DMS79 (cell line): ENCODE data around the gene ETS1.

Experiments used
- DNase-seq: peaks from one replicate; lab custom pipeline; 2025; lab: John Stamatoyannopoulos, UW

ETS1 gene

DNA sequence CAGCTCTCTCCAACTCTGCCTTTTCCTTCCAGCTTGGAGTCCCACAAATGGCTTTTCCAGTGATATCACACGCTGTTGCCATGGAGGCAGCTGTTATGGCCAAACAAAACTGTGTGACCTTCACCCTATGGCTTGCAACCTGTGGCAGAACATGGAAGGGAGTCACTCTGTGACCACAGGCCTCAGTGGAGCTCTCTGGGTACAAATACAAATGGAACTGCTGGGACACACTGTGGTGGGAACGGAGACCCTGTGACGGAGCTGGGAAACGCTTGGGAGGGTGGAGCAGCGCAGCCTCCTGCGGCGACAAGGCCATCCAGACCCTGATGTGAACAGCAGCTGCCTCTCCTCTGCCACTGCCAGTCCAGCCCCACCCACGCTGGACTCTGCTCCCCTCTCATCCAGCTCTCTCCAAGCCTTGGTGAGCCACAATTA, 162.5 kb downstream of the ETS1 start:
- no peak for DNase-seq

DNA sequence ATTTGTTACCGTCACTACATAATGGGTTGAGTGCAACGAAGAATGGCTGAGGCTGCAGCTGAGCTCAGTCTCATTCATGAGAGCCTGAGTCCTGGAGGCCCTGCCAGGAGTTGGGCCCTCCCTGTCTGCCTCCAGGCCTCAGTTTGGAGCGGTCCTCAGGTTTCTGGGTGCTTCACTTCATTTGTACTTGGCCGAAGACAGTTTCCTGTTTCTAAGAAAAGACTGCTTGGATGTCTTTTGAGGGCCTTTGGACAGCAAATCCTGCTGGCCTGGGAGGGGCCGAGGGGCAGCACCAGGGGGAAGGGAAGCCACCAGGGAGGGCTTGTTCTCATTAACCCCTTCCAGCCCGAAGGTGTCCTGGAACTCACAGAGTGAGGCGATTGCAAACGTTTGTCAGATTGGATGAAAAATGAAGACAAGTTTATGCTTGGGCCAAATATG, 163.1 kb downstream of the ETS1 start:
- no peak for DNase-seq

DNA sequence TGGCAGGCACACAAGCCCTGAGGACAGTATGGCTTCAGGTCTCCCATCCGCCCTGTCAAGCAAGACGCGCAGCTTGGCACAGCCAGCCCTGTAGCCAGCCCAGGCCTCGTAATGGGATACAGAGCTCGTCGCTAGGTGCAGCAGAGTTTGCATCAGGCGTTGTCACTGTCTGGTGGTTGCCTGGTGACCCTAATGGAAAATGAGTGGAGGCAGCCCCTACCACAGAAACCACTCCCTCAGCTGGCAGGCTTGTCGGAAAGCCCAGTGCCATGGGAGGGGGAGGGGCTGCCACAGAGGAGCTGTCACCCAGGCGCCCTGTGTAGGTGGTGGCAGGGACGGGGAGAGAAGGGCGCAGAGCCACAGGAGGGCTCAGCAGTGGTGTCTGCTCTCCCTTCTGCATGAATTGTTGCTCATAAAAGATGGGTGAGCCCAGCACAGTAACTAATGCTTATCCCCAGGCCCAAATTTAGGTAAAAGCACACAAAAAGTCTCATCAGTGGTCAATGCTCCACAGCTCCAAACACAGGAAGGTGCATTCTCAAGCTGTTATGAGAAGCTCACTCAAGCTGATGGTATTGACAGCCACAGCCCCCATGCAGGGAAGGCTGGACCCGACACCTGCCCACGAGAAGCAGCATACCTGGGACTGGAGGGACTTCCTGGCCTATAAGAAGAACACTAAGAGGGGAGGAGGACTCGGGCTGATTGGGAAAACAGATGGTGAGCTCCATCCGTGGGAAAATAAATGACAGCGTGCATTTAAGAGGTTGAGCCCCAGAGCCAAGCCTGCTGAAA, 164.6 kb downstream of the ETS1 start:
- DNase-seq: peak; percentile 81

DNA sequence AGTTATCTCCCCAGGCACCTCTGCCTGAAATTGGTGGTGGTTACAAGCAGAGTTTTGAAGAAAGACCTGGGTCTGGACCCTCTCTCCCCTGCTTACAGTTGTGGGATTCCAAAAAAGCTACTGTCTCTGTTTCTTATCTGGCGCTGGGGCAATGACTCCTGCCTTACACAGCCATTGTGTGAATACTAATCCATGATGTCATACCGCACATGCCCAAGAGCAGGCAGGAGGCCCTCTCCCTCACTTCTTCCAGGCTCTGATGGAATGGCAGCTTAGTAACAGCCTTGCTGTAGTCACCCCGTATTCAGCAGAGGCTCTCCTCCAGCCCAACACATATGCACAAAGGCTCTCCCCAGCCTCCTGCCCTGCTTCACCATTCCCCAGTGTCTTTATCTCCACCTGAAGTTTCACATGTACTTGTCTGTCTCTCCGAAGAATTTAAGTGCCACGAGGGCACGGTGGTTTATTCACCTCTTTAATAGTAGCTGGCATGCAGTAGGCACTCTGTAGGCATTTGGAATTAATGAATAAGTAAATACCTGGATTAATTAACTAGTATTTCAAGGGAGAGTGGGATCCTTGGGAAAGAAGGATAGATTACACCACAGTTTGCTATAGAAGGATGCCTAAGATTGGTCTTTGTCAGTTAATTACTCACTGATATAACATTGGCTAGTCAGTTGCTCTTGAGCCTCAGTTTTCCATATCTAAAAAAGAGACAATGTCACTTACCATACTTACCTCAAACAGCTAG, 165.6 kb downstream of the ETS1 start:
- DNase-seq: no peak

DNA sequence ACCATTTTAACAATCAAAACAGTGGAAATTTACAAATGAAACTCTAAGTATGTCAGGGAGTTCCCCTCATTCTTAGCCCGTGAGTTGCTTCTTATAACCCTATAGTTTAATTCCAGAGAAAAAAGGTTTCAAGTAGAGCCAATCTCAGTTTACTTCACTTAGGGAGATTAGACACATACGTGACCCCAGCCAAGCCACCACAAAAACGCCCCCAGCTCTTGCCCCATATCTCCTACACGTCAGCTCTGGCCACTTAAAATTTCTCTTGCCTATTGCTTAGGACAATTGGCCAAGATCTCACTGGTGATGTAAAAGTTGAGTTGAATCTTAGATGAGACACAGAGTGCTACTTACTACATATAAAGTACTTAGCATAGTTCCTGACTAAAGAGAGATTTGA, 166.4 kb downstream of the ETS1 start:
- no peak for DNase-seq

- no peak for DNase-seq
Measured at GRCh38 chr11:128420265-128420664, 167.1 kb downstream of the ETS1 start.

DNA sequence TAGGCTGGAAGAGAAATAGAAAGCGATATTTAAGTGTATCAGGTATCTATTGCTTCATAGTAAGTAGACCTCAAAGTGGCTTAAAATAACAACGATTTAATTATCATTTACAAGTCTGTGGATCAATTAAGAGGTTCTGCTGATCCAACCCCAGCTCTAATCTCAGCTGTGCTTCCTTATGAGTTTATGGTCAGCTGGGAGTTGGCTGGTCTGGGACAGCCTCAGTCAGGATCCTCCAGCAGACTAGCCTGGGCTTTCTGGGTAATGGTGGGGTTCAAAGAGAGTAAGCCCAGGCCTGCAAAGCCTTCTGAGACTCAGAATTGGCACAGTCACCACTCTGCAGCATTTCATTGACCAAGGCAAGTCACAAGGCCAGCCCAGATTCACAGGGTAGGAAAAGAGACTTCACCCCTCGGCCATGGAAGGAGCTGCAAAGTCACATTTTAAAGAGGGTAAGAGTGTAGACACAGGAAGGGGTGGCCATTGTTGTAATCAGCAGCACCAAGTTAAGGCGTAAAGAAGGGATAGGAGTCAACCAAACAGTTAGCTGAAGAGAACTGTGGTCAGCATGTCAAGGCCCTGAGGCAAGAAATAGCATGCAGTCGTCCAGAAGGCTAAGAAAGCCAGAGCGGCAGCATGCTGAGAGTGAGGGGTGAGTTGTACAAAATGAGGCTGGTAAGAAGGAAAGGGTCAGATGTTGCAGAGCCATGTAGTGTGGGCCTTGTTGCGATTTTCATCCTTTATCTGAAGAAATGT, 168.2 kb downstream of the ETS1 start:
- no peak for DNase-seq

DNA sequence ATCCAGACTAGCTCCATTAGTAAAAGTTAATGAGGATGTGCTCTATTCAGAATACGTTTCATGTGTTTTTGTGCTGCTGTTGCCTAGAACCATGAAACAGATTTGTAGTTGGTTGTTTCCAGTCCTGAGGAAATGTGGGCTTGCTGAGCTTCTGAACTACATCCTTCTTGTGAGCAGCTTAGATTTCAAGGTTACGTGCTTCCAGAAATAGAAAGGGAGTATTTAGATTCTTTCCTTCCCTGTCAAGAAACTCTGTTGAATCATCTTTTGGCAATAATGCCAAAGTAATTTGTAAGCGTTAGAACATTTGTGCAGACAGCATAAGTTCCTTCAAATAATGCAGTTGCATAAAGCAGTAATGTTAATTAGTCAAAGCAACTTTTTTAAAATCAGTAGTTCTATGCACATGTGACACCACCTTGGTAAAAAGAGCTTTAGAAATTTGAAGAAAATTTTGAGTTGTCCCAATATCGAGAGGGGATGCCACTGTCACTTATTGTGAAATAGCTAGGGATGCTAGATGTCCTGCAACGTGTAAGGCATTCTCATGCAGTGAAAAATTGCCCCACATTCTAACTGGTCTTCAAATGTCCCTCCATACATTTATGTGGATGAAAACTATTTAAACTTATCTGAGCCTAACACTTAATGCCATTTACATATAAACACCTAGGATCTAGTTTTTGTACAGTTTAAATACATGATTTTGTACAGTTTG, 169.6 kb downstream of the ETS1 start:
- no peak for DNase-seq

DNA sequence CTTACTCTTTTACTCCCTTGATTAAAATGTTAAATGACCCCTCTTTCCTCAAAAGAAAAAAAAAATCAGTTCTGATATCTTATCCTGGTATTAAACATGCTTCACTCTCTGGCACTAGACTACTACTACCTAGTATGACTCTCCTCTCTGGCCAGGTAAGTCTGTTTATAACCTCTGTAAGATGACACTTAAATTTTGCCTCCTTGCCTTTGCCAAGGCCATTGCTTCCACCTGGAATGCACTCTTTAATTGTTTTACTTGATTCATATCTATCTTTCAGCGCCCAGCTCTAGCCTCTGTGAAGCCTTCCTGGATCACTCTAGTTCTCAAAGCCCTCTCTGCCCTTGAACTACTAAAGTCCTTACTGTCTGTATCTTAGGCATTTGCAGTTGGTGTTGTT, 170.4 kb downstream of the ETS1 start:
- DNase-seq: no peak

DNA sequence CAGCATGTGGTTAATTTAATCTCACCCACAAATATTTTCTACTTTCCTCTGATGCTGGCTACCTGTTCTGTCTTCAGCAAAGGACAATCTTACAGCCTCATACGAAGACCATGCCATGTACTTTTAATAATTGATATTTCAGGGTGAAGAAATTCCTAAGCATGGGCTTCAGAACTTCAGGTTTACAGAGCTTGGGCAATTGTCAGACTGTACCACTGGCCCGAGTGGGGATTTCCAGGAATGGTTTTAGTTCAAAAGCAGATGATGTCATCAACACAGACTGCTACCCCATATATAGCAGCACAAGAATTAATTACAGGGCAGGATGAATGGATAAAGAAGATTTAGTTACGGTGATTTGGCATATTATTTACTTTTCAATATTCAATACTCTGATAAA, 171.8 kb downstream of the ETS1 start:
- DNase-seq: no peak

- no peak for DNase-seq
Measured at GRCh38 chr11:128412847-128413791, 174.2 kb downstream of the ETS1 start.

GRCh38 chr11:128411812-128412211, 175.5 kb downstream of the ETS1 start:
- no peak for DNase-seq

DNA sequence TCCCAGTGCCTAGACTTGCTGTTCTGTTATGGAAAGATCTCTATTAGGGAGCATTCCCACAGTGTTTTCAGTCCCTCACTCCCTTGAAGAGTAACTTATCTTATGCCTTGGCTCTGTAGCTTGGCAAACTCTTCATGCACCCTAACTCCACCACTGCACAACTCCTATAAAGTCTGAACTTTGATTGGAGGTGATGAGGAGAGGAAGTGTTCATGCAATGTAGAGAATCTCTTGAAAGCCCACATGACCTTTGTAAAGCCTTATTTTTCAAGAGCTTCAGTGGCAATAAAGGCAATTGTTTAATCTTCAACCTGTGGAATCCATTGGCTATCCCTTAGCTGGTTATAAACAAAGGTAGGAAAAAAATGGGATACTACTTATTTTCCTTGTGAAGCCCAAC, 176.2 kb downstream of the ETS1 start:
- no peak for DNase-seq

GRCh38 chr11:128409476-128409875, 177.9 kb downstream of the ETS1 start:
- DNase-seq: no peak
